ENCODE results near the gene TCEANC2. TPM values are rescaled to one million over a fixed set of nuclear protein-coding genes. Genes with fewer than 3 reads are reported as not detected.

Gene TCEANC2
- total and polyA plus RNA-seq, 2 donors (not counting 3 experiments of a cell fraction or from before 2014, with no cell fraction given), result 3.2 to 6.1 TPM

DNA sequence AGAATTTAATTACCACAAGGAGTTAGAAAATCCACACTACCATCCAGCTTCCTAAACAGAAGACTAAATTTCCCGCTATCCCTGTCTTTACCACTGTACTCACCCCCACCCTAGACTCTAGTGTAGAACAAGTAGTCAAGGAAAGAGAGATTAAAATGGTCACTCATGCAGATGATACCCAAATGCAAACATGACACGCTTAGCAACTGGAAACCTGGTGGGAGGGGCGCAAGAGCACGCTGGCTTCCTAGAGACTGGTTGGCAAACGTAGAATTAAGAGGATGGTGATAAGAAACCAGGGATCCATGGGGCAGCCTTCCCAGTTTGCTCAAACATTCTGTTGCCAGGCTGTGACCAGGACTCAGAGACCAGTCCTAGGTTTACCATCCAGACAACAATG, 25.6 kb upstream of the TCEANC2 start:
- no peak overlapping the region for H3K4me2 ChIP-seq (ENCODE audit: insufficient read depth, low read length)
- POLR2A ChIA-PET, result interaction anchor here (0.7 kb wide), 1 partner anchor 50 kb away, joined by 3 read pairs; no protein-coding TSS in a partner anchor
- peaks cover 0 to 5% of the 10 kb centered on the region in 2 experiments for H3K36me3 ChIP-seq (ENCODE audit: control insufficient read depth in 2 of 2, extremely low read depth in 1 of 2, insufficient read depth in 2 of 2, low read length in 2 of 2)
- H3K9me1 ChIP-seq (replicated peaks; ENCODE audit: control insufficient read depth, extremely low read depth, insufficient read depth, low read length), result no peaks in the 10 kb centered on the region
- no peak overlapping the region for H3K27ac ChIP-seq (ENCODE audit: insufficient read depth, low read depth, low read length)
- BruUV-seq (replicated peaks), result no TSS peak
- H3K4me3 ChIP-seq (replicated peaks in 1 of 3; ENCODE audit: insufficient read depth in 1 of 3, low read depth in 1 of 3, low read length in 3 of 3), result no peak overlapping the region
- dilution Hi-C loops (cut with MboI; ENCODE audit: extremely low pct_ligation_motif_present, low sequenced_read_pairs) (no loop called here), intact Hi-C loops (cut with micrococcal nuclease) (no loop called here)
- DNase-seq (ENCODE audit: low read depth, low spot score) (no peak), FAIRE-seq (no peak)
- no peaks in the 10 kb centered on the region for H3K9me3 ChIP-seq (replicated peaks; ENCODE audit: control insufficient read depth, insufficient read depth, low read length)
- CTCF ChIA-PET, result interaction anchor here (1.5 kb wide), 1 partner anchor 13 kb away, joined by 4 read pairs; no protein-coding TSS in a partner anchor
- H3K4me1 ChIP-seq (ENCODE audit: control insufficient read depth, extremely low read depth, insufficient read depth, low read length), result no peaks in the 10 kb centered on the region
- no peak for TF ChIP-seq GATA2 (IDR thresholded peaks at IDR 0.05; ENCODE audit: insufficient read depth, insufficient read length, low read depth, low read length)
- TF ChIP-seq, protein P1, sequence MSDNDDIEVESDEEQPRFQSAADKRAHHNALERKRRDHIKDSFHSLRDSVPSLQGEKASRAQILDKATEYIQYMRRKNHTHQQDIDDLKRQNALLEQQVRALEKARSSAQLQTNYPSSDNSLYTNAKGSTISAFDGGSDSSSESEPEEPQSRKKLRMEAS (IDR thresholded peaks at IDR 0.05; ENCODE audit: insufficient read depth, insufficient read length), result no peak
- no peak for TF ChIP-seq POLR2A (IDR thresholded peaks at IDR 0.05; ENCODE audit: low read depth, low read length)
- no peak for TF ChIP-seq FOS (IDR thresholded peaks at IDR 0.05; ENCODE audit: borderline replicate concordance, insufficient read depth, low read length)
- no peak for TF ChIP-seq JUN (IDR thresholded peaks at IDR 0.05; ENCODE audit: borderline replicate concordance, insufficient read depth, insufficient read length, low read depth)
- TF ChIP-seq POLR2AphosphoS5 (IDR thresholded peaks at IDR 0.05; ENCODE audit: insufficient read depth, low read depth, low read length), result no peak
- TF ChIP-seq EZH2 (IDR thresholded peaks at IDR 0.05; ENCODE audit: borderline replicate concordance, low read depth, low read length, severe bottlenecking), result no peak
- TF ChIP-seq, protein P2, sequence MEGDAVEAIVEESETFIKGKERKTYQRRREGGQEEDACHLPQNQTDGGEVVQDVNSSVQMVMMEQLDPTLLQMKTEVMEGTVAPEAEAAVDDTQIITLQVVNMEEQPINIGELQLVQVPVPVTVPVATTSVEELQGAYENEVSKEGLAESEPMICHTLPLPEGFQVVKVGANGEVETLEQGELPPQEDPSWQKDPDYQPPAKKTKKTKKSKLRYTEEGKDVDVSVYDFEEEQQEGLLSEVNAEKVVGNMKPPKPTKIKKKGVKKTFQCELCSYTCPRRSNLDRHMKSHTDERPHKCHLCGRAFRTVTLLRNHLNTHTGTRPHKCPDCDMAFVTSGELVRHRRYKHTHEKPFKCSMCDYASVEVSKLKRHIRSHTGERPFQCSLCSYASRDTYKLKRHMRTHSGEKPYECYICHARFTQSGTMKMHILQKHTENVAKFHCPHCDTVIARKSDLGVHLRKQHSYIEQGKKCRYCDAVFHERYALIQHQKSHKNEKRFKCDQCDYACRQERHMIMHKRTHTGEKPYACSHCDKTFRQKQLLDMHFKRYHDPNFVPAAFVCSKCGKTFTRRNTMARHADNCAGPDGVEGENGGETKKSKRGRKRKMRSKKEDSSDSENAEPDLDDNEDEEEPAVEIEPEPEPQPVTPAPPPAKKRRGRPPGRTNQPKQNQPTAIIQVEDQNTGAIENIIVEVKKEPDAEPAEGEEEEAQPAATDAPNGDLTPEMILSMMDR (IDR thresholded peaks at IDR 0.05; ENCODE audit: extremely low read depth in 1 of 2, insufficient read depth in 1 of 2, low read depth in 1 of 2, low read length in 2 of 2), result no peak
- no peak for TF ChIP-seq MYC (IDR thresholded peaks at IDR 0.05; ENCODE audit: low read depth, low read length)
- no peaks in the 10 kb centered on the region for H3K79me2 ChIP-seq (ENCODE audit: control insufficient read depth, insufficient read depth, low read length)
- H2AFZ ChIP-seq (ENCODE audit: low read depth, low read length), result no peak overlapping the region
- no peak overlapping the region for H3K9ac ChIP-seq (replicated peaks; ENCODE audit: extremely low read depth, insufficient read depth, low read length)
- no peaks in the 10 kb centered on the region for H4K20me1 ChIP-seq (replicated peaks; ENCODE audit: control insufficient read depth, extremely low read depth, insufficient read depth, low read length)
- no peaks in the 10 kb centered on the region for H3K27me3 ChIP-seq (ENCODE audit: control insufficient read depth in 2 of 2, insufficient read depth in 2 of 2, low read length in 2 of 2)
